Breast epithelium (tissue), 3 donors: ENCODE measurements around the gene CYP2C18.
"Not testable (repeated sequence)": the region's sequence is repeated elsewhere in the genome, so short reads cannot be mapped to it uniquely, and the experiment has no call there.

Experiments used
- CTCF ChIP-seq, 3 donors: fragments of 450-650 bp; IDR thresholded peaks; one replicate each; pipeline ENCODE4 v1.5.1; 2016 to 2017; ENCODE audit warnings: antibody characterized with exemption in 3 of 3, mild to moderate bottlenecking in 3 of 3, moderate library complexity in 3 of 3
- POLR2A ChIP-seq: fragments of 450-650 bp; IDR thresholded peaks from one replicate; pipeline ENCODE4 v1.6.1; 2016; ENCODE audit warnings: antibody characterized with exemption, mild to moderate bottlenecking, moderate library complexity
- POLR2AphosphoS5 ChIP-seq, 3 donors: sonication (generic); formaldehyde crosslinking; IDR thresholded peaks; one replicate each; pipeline ENCODE4 v1.6.1; 2017; ENCODE audit warnings: antibody characterized with exemption in 3 of 3

- not testable (repeated sequence) for TF ChIP-seq CTCF (IDR thresholded peaks at IDR 0.05); POLR2A; POLR2AphosphoS5 (IDR thresholded peaks at IDR 0.05)
These were observed 893 bp upstream of the CYP2C18 start for GRCh38 chr10:94682636-94683035.
